Thyroid gland (tissue), 4 donors: ENCODE data around the gene ZDHHC11B.
"Not testable (repeated sequence)": the region's sequence is repeated elsewhere in the genome, so short reads cannot be mapped to it uniquely, and the experiment has no call there.

Source experiments
- CTCF ChIP-seq, 6 experiments: fragments of 200-600 bp in 3 of 6; fragments of 450-650 bp in 3 of 6; sonication (generic) in 3 of 6; IDR thresholded peaks; one replicate each; pipeline ENCODE4 v1.5.1; 2016 to 2019; ENCODE audit warnings: antibody characterized with exemption in 6 of 6, mild to moderate bottlenecking in 2 of 6, inconsistent platforms in 1 of 6, moderate library complexity in 1 of 6
- POLR2A ChIP-seq, 2 donors: fragments of 450-650 bp; IDR thresholded peaks; one replicate each; pipeline ENCODE4 v1.6.1; 2017; ENCODE audit warnings: antibody characterized with exemption in 2 of 2, mild to moderate bottlenecking in 2 of 2, moderate library complexity in 1 of 2

GRCh38 chr5:716740-717139 is 67.8 kb downstream of the ZDHHC11B start:
- TF ChIP-seq CTCF, POLR2A (IDR thresholded peaks at IDR 0.05): not testable (repeated sequence)
